HG03139 (cell line): ENCODE measurements around the gene ARSJ.
"Not testable (repeated sequence)": the region's sequence is repeated elsewhere in the genome, so short reads cannot be mapped to it uniquely, and the experiment has no call there.

Experiments
- ATAC-seq: cut with Tn5 transposase; IDR thresholded peaks from one replicate; pipeline ENCODE4 v1.9.1; 2021; ENCODE audit not compliant: unreplicated experiment

Gene ARSJ

GRCh38 chr4:113958766-113959538 lies 20.5 kb downstream of the ARSJ start:
- ATAC-seq = no peak

GRCh38 chr4:113957956-113958355 lies 21.5 kb downstream of the ARSJ start:
- ATAC-seq = no peak

GRCh38 chr4:113955948-113956347 lies 23.5 kb downstream of the ARSJ start:
- no peak for ATAC-seq

DNA sequence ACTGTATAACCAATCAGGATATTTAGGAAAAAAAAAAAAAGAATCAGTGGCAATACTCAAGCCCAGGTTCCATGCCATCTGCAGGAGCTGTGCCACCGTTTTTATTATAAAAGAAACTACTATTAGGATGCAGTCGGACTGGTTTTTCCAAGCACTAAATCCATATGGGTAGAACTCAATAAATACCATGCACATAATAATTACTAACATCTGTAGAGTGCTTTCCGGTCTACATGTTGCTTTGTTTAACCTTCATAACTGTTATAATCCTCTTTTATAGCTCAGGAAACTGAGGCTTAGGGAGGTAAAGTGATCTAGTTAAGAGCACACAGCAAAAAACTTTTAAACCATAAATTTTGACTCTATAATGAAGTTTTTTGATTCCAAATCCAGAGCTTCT lies 24.0 kb downstream of the ARSJ start:
- no peak for ATAC-seq

- no peak for ATAC-seq
Measured at GRCh38 chr4:113953888-113954287, 25.6 kb downstream of the ARSJ start.

- peak; percentile 91 for ATAC-seq
Measured at GRCh38 chr4:113952452-113953029, 26.9 kb downstream of the ARSJ start.

GRCh38 chr4:113951263-113951662 lies 28.2 kb downstream of the ARSJ start:
- no peak for ATAC-seq

- ATAC-seq = no peak
Measured at GRCh38 chr4:113950207-113950606, 29.2 kb downstream of the ARSJ start.

DNA sequence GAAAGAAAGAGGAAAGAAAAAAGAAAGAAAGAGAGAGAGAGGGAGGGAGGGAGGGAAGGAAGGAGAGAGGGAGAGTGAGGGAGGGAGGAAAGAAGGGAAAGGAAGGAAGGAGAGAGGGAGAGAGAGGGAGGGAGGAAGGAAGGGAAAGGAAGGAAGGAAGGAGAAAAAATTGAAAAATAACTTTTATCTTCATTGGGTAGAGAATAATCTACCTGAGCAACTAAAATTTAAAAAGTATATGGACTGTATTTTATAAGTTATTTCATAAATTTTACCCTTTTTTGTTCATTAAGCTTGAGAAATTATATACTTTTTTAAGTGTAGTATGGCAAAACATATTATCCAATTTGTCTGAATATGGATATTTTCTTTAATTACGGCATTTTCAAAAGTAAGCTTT lies 32.0 kb downstream of the ARSJ start:
- ATAC-seq = no peak

DNA sequence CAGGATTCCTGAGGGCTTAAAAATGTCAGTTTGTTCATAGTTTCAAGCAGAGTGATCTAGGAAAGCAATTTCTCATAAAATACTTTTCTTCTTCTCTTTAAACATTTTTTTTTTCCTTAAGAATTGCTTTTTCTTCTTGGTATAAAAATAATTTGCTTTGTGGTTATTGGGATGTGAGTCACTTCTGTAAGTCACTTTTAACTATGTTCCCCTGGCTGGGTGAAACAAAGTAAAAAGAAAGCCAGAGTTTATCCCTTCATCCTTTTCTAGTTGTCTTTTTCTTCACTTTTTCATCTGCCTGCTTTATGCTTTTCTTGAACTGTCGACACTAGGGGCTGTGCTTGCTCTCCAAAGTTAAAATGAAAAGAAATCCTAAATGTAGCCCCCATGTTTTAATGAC lies 33.5 kb downstream of the ARSJ start:
- ATAC-seq = no peak

DNA sequence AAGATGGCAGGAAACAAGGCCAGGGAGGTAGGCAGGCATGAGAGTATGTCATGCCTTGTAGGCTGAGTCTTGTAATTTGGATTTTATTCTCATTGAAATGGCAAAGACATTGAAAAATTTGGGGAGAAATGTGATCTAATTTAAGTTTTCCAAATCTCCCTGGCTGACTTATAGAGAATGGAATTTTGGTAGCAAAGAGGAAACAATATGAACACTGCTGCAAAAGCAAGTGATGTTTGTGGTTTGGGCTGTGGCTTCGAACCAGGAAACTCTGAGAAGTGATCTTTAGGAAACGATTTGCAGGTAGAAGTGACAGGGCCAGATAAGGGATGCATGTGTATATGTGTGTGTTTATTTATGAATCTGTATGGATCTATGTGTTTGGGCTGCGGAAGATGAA lies 35.6 kb downstream of the ARSJ start:
- no peak for ATAC-seq

DNA sequence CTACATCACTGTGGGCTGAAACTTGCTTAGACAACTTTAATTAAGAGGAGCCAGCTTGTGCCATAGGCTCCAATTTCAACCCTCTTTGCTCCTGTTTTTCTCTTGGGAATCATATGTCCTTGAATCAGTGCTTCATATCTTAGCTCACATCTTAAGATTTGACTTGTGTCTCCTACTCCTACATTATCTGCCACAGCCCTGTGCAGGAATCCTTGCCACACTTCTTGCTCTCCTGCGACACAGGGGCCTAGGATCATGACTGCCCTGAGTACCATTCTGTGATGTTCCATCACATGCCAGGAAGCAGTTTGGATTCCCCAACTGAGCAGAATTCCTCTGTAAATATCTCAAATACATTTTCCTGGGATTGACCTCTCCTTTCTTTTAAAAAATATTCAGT lies 36.4 kb downstream of the ARSJ start:
- ATAC-seq = no peak

GRCh38 chr4:113941836-113942235 lies 37.6 kb downstream of the ARSJ start:
- ATAC-seq = no peak

DNA sequence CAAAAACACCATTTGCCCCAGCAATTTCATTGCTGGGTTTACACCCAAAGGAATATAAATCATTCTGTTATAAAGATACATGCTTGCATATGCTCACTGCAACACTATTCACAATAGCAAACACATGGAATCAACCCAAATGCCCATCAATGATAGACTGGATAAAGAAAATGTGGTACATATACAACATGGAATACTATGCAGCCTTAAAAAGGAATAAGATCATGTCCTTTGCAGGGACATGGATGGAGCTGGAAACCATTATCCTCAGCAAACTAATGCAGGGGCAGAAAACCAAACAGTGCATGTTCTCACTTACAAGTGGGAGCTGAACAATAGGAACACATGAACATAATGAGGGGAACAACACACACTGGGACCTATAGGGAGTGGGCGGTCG lies 39.3 kb downstream of the ARSJ start:
- ATAC-seq = not testable (repeated sequence)

GRCh38 chr4:113935190-113935589 lies 44.3 kb downstream of the ARSJ start:
- no peak for ATAC-seq

- ATAC-seq = not testable (repeated sequence)
Measured at GRCh38 chr4:113924706-113925105, 54.7 kb downstream of the ARSJ start.

GRCh38 chr4:113921089-113921794 lies 58.2 kb downstream of the ARSJ start:
- no peak for ATAC-seq

DNA sequence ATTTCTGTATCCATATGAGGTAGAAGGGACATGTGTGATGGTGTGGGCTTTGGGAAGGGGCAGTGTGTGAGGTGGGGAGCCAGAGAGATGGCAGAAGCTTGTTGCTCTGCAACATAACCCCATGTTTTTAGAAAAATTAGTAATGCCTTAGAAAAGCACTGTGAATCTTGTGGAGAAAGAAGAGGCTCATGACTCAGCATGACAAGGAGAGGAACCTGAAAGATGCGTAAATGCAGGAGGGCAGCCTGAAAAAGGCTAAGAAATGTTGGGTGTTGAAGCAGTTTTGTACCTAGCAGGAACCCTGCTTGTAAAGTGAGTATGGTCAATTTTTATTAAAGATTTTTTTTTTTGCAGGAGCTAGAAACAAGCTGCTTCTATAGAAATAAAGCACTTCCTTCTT lies 59.8 kb downstream of the ARSJ start:
- ATAC-seq = no peak

DNA sequence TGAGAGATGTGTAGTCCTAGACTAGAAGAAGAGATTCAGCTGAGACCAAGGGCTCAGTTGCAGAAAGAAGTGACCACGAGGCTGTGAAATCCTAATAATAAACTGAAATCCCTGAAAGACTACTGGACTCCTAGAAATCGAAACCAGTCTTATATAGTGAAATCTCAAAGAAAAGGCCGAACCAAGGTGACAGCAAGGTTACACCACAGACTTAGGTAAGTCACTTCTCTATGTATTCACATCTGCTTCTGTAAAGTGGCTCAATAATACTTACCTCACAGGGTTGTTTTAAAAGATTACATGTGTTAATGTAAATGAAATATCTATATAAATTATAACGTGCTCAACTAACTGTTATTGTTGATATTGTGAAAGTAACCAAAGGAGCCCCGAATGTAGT lies 60.3 kb downstream of the ARSJ start:
- ATAC-seq = no peak

- ATAC-seq = no peak
Measured at GRCh38 chr4:113908829-113909228, 70.6 kb downstream of the ARSJ start.

DNA sequence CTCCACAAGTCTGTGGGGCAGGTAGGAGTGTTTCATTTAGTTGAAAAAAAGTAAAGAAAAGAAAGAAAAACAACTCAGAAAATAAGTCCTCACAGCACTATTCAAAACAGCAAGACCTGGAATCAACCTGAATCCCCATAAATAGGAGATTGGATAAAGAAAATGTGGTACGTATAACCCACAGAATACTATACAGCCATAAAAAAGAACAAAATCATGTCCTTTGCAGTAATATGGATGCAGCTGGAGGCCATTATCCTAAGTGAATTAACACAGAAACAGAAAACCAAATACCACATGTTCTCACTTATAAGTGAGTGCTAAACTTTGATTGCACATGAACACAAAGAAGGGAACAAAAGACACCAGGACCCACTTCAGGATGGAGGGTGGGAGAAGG lies 71.9 kb downstream of the ARSJ start:
- no peak for ATAC-seq

DNA sequence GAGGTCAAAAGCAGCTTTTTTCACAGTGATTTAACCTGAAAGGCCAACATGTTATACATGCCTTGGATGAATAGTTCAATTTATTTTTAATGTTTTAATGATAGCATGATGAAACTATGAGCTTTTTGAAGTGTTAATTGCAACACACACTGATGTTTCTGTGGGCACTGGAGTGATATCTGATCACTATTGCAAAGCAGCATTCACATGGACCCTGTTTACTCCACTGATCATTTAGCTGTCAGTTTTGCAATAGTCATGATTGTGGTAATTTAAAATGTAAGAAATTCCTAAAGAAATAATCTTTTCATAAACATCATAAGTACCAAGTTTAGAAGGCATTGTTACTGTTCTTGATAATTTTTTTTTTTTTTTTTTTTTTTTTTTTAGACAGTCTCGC lies 74.1 kb downstream of the ARSJ start:
- ATAC-seq = no peak
